Cardiac septum (tissue), 1 donor: Measurements from ENCODE around the gene SH3RF3. TPM values are rescaled to one million over a fixed set of nuclear protein-coding genes. Genes with fewer than 3 reads are reported as not detected.
"Not testable (repeated sequence)": the region's sequence is repeated elsewhere in the genome, so short reads cannot be mapped to it uniquely, and the experiment has no call there.

Source experiments
- DNase-seq: peaks from one replicate; pipeline ENCODE4 v3.0.0-alpha.2; 2020; ENCODE audit warnings: low spot score
- intact Hi-C: fragments of 100-400 bp; cut with DNase I; formaldehyde crosslinking; loops from one replicate; pipeline ENCODE4 v1.14.0; 2022
- total RNA-seq: library from RNA; stranded (reverse); fragmentation: NEBNext Ultra II Directional; extraction: Animal tissue kit (Norgen Biotek cat#: 25700); gene quantifications from one replicate; pipeline ENCODE4 v1.2.1, GENCODE V29; 2021
- donor health status: DM: no; HTN: no; CAD: no.

SH3RF3 gene
- total RNA-seq, 1 donor from 2014 or later = 11.2 TPM

DNA sequence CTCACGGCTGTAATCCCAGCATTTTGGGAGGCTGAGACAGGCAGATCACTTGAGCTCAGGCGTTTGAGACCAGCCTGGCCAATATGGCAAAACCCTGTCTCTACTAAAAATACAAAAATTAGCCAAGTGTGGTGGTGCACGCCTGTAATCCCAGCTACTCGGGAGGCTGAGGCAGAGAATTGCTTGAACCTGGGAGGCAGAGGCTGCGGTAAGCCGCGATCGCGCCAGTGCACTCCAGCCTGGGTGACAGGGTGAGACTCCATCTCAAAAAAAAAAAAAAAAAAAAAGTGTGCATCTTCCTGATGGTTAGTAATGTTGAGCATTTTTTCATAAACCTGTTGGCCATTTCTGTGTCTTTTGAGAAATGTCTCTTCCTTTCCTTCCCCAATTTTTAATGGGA lies 92.3 kb downstream of the SH3RF3 start:
- DNase-seq, intact Hi-C loops: not testable (repeated sequence)

DNA sequence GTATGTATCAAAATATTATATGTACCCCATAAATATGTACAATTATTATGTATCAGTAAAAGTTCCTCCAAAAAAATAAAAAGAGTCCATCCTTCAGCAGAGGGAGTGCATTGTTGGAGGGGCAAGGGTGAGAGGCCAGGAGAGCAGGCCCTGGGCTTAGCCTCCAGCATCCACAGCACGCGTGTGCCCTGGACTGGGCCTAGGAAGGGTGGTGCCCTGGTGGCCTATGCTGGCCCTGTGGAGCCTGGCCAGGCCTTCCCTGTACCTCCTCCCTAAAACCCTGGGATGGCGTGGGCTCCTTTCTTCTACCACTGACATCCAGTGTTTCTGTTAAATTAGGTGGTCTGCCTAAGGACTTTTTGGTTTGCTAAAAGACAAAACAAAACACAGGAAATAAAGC lies 93.4 kb downstream of the SH3RF3 start:
- intact Hi-C loops = no loop called here
- no peak for DNase-seq

GRCh38 chr2:109222825-109223471 lies 93.9 kb downstream of the SH3RF3 start:
- DNase-seq = no peak
- intact Hi-C loops = no loop called here

DNA sequence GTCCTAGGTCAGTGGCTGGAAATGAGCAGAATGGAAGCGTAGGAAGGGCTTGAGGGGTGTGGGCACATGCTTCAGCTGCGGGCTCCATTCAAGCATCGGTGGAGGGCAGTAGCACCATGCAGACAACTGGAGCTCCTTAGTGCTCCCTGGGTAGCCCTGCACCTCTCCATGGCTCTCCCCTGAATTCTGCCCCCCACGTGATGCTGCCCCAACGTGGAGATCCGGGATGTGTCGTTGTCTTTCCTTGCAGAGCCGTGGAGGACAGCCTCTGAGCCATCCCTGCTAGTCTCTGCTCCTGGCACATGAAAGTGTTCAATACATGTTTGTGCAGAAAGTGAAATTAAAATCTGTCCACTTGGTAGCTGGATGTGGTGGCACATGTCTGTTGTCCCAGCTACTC lies 94.5 kb downstream of the SH3RF3 start:
- DNase-seq = no peak
- intact Hi-C loops = no loop called here

DNA sequence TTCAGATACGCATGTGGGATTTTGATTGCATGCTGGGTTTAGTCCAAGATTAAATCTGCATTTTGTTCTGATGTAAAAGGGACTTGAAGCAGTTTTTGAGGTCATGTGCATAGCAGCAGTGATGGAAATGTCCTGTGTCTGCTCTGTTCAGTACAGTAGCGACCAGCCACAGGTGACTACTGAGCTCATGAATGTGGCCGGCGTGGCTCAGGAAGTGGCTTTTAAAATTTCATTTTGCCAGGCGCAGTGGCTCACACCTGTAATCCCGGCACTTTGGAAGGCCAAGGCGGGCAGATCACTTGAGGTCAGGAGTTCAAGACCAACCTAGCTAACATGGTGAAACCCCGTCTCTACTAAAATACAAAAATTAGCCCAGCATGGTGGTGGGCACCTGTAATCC lies 95.3 kb downstream of the SH3RF3 start:
- intact Hi-C loops, DNase-seq: not testable (repeated sequence)

DNA sequence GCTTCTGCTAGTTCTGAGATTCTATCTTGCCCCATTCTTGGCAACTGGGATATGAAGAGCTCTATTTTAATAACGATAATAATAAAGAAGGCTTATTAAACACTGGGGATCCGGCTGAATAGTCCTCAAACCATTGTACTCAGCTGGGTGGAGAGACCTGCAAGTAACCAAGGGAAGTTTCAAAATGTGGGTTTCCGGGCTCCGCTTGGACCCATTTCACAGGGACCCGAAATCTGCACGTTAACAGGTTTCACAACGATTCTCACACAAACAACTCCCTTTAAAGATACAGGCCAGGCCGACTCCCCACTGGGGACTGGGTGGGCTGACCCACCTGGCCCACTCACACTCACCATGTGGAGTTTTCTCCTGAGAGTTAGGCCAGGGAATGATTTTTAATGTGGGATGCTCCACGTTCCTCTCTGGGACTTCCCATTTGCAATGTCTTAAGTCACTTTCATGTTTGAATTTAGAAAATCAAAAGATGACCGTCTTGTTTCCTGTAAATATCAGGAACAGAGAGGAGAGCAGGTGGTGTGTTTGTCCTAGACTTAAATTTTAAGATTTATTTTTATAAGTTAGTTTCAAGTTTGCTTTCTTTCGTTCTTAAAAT lies 96.3 kb downstream of the SH3RF3 start:
- intact Hi-C loops = no loop called here
- no peak for DNase-seq

DNA sequence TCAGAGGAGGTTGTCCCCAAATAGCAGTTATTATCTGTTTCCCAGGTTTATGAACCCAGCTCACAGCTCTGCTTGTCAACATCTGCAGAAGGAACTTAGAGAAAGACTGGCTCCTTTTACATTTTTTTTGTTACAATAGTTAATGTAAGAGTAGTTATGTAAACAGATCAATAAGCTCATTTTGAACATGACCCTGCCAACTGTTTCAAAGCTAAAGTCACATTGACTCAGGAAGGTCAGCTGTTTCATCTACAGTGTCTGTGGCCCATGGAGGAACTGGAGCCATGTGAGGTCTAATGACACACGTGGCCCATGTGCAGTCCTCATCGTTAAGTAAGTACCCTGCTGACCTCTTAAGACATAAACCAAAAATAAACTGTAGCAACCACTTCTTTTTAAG lies 97.1 kb downstream of the SH3RF3 start:
- intact Hi-C loops = no loop called here
- no peak for DNase-seq

- DNase-seq = no peak
- intact Hi-C loops = no loop called here
Observed at GRCh38 chr2:109226622-109227021, 97.6 kb downstream of the SH3RF3 start.

- DNase-seq = no peak
- intact Hi-C loops = no loop called here
Observed at GRCh38 chr2:109229094-109229675, 100.2 kb downstream of the SH3RF3 start.

DNA sequence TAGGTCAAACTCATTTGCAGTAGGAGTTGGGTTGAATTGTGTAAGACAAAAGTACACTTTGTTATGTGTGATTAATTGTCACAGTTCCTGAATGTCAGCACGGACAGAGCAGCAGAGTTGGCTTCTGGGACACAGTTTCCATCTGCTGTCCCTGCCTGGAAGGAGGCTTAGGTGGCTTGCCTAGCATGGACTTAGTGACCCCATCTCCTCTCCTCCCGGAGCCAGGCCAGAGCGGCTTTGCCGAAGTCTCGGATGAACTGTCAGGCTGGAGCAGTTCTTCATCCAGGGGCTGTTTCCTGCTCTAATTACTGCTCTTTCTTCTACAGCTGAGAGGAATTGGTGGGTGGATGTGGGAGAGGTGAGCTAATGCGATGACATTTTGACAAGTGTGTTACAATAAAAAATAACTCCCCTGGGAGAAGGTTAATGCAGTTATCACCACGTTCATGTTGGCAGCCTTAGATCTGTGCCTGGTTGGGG lies 102.0 kb downstream of the SH3RF3 start:
- no peak for DNase-seq
- intact Hi-C loops = no loop called here

GRCh38 chr2:109231428-109231827 lies 102.4 kb downstream of the SH3RF3 start:
- intact Hi-C loops = no loop called here
- no peak for DNase-seq

GRCh38 chr2:109231996-109232705 lies 103.1 kb downstream of the SH3RF3 start:
- intact Hi-C loops = no loop called here
- no peak for DNase-seq

DNA sequence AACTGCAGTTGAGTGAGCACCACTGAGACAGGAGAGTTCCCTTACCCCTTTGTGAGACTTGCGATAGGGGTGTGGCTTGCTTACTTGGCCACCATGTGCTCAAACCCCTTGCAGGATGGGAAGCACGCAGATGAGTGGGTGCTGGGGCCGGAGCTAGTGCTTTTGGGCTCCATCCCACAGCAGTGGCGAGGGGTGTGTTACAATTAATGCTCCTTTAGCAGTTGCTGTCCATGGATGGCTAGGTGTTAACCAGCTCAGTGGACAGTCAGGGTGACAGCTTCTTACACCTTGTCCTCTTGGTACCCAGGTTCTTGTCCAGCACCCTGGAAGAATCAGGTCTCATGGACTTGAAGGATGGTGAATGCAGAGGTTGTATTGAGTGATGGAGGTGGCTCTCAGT lies 103.9 kb downstream of the SH3RF3 start:
- intact Hi-C loops = no loop called here
- no peak for DNase-seq

- intact Hi-C loops = no loop called here
Observed at GRCh38 chr2:109233643-109234042, 104.6 kb downstream of the SH3RF3 start.

DNA sequence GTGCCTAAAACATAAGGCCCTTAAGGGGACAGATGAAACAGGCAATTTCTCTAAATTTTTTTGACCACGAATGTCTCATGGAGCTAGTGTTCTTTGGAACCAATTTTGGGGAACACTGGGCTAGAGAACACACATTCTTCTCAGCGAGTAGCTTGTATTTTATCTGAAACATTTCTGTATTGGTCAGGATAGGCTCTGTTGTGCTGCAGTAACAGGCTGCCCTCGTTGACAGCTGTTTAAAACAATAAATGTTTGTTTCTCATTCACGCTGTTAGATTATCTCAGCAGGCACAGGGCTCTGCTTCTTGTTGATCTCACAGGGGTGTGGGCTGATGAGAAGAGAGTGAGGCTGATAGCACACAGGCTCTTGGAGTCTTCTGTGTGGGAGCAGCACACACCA lies 105.3 kb downstream of the SH3RF3 start:
- intact Hi-C loops = no loop called here
- no peak for DNase-seq

More at GRCh38 chr2:109233643-109234042, 104.6 kb downstream of the SH3RF3 start:
- no peak for DNase-seq

- intact Hi-C loops = no loop called here
- no peak for DNase-seq
Observed at GRCh38 chr2:109236147-109236546, 107.1 kb downstream of the SH3RF3 start.

- intact Hi-C loops = no loop called here
Observed at GRCh38 chr2:109237792-109238191, 108.8 kb downstream of the SH3RF3 start.

DNA sequence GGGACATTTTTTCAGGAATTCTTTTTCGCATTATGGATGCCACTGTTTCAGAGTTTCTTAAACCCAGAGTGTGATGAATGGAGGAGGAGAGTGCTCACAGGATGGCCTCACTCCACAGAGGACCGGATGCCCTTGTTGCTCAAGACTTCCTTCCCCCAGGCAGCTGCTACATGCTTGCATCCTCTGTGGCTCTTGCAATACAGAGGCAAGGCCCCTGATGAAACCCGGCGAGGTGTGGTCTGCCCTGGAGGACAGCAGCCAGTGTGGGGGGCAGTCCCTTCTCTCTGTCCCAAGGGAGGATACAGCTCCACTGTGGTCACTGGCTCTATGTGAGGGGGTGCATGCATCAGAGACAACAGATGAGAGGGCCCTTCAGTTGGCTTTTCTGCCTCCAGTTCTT lies 109.6 kb downstream of the SH3RF3 start:
- peak; percentile 94 for DNase-seq
- intact Hi-C loops = no loop called here

More at GRCh38 chr2:109237792-109238191, 108.8 kb downstream of the SH3RF3 start:
- no peak for DNase-seq

- intact Hi-C loops = no loop called here
- no peak for DNase-seq
Observed at GRCh38 chr2:109239720-109240119, 110.7 kb downstream of the SH3RF3 start.

- DNase-seq = no peak
- intact Hi-C loops = no loop called here
Observed at GRCh38 chr2:109242210-109242653, 113.2 kb downstream of the SH3RF3 start.
